Liver (tissue), 9 donors: ENCODE results near the gene EFCAB3. TPM values are rescaled to one million over a fixed set of nuclear protein-coding genes. Genes with fewer than 3 reads are reported as not detected.

Source experiments
- DNase-seq: peaks from one replicate; pipeline ENCODE4 v3.0.0-alpha.2; 2017; ENCODE audit warnings: low spot score
- H3K27ac ChIP-seq, 2 donors: one replicate each; pipeline ENCODE4 v1.7.0; 2013; ENCODE audit warnings: inconsistent platforms in 2 of 2, low read length in 2 of 2, control low read depth in 1 of 2, low read depth in 1 of 2, mild to moderate bottlenecking in 1 of 2
- H3K27me3 ChIP-seq, 4 donors: one replicate each; pipeline versions ENCODE4 v1.6.1 to v1.7.0; 2013; ENCODE audit warnings: low read length in 3 of 4, inconsistent platforms in 1 of 4, mild to moderate bottlenecking in 1 of 4, moderate library complexity in 1 of 4; ENCODE audit not compliant: control insufficient read depth in 4 of 4, insufficient read depth in 4 of 4
- H3K36me3 ChIP-seq, 4 donors: one replicate each; pipeline versions ENCODE4 v1.6.1 to v1.7.0; 2013; ENCODE audit warnings: low read length in 3 of 4, mild to moderate bottlenecking in 3 of 4, low read depth in 1 of 4, moderate library complexity in 1 of 4; ENCODE audit not compliant: control insufficient read depth in 4 of 4, insufficient read depth in 3 of 4
- H3K4me1 ChIP-seq, 4 donors: one replicate each; pipeline versions ENCODE4 v1.6.1 to v1.7.0; 2013; ENCODE audit warnings: low read length in 3 of 4, mild to moderate bottlenecking in 3 of 4, moderate library complexity in 1 of 4; ENCODE audit not compliant: control insufficient read depth in 4 of 4, insufficient read depth in 4 of 4
- H3K4me3 ChIP-seq, 3 donors: one replicate each; pipeline versions ENCODE4 v1.6.1 to v1.7.0; 2013; ENCODE audit warnings: low read length in 3 of 3, control low read depth in 1 of 3, low read depth in 1 of 3, mild to moderate bottlenecking in 1 of 3
- H3K9ac ChIP-seq, 2 donors: one replicate each; pipeline ENCODE4 v1.7.0; 2013; ENCODE audit warnings: low read length in 2 of 2, mild to moderate bottlenecking in 2 of 2, moderate library complexity in 2 of 2, control low read depth in 1 of 2, low read depth in 1 of 2
- H3K9me3 ChIP-seq, 4 donors: one replicate each; pipeline versions ENCODE4 v1.6.1 to v1.7.0; 2013; ENCODE audit warnings: low read length in 3 of 4; ENCODE audit not compliant: control insufficient read depth in 4 of 4
- CTCF ChIP-seq: fragments of 150-350 bp; IDR thresholded peaks from 2 replicates; pipeline ENCODE4 v1.5.1; 2017; ENCODE audit warnings: improper control_type of control experiment, low read depth, low read length; ENCODE audit not compliant: missing input control
- EGR1 ChIP-seq, 2 donors: IDR thresholded peaks; 2 replicates each; pipeline ENCODE4 v1.6.1; 2016 to 2018; ENCODE audit warnings: antibody characterized with exemption in 2 of 2, low read depth in 2 of 2
- FOXA1 ChIP-seq: IDR thresholded peaks from 2 replicates; pipeline ENCODE4 v1.6.1; 2016; ENCODE audit warnings: antibody characterized with exemption
- FOXA2 ChIP-seq: IDR thresholded peaks from 2 replicates; pipeline ENCODE4 v1.6.1; 2016; ENCODE audit warnings: antibody characterized with exemption
- GABPA ChIP-seq, 2 donors: IDR thresholded peaks in 1 of 2; conservative IDR thresholded peaks in 1 of 2; 2 replicates each; pipeline ENCODE4 v1.6.1; 2016; ENCODE audit warnings: antibody characterized with exemption in 2 of 2, mild to moderate bottlenecking in 1 of 2, moderate library complexity in 1 of 2
- HNF4A ChIP-seq, 2 donors: conservative IDR thresholded peaks; 2 replicates each; pipeline ENCODE4 v1.6.1; 2016; ENCODE audit warnings: antibody characterized with exemption in 2 of 2, mild to moderate bottlenecking in 2 of 2
- JUND ChIP-seq, 2 donors: IDR thresholded peaks; 2 replicates each; pipeline ENCODE4 v1.6.1; 2016; ENCODE audit warnings: antibody characterized with exemption in 2 of 2
- RAD21 ChIP-seq, 2 donors: IDR thresholded peaks; 2 replicates each; pipeline ENCODE4 v1.6.1; 2016; ENCODE audit warnings: antibody characterized with exemption in 2 of 2, mild to moderate bottlenecking in 2 of 2
- REST ChIP-seq: IDR thresholded peaks from 2 replicates; pipeline ENCODE4 v1.6.1; 2016; ENCODE audit warnings: antibody characterized with exemption, mild to moderate bottlenecking
- RXRA ChIP-seq, 2 donors: IDR thresholded peaks; 2 replicates each; pipeline ENCODE4 v1.6.1; 2017 to 2018; ENCODE audit warnings: antibody characterized with exemption in 2 of 2, mild to moderate bottlenecking in 1 of 2
- SP1 ChIP-seq: IDR thresholded peaks from 2 replicates; pipeline ENCODE4 v1.6.1; 2018; ENCODE audit warnings: antibody characterized with exemption, mild to moderate bottlenecking
- TAF1 ChIP-seq: conservative IDR thresholded peaks from 2 replicates; pipeline ENCODE4 v1.6.1; 2016; ENCODE audit warnings: antibody characterized with exemption, mild to moderate bottlenecking
- YY1 ChIP-seq: IDR thresholded peaks from 2 replicates; pipeline ENCODE4 v1.6.1; 2016; ENCODE audit warnings: antibody characterized with exemption, mild to moderate bottlenecking
- ZBTB33 ChIP-seq: IDR thresholded peaks from 2 replicates; pipeline ENCODE4 v1.6.1; 2016; ENCODE audit warnings: antibody characterized with exemption
- WGBS: extraction: QIAGEN DNeasy Blood & Tissue Kit; methylation state at CpG from one replicate; pipeline ENCODE4 v1.1.7; 2013; 5-methylcytosine and 5-hydroxymethylcytosine counted together
- polyA plus RNA-seq, 2 donors: library from polyadenylated mRNA; stranded (reverse) in 1 of 2; unstranded in 1 of 2; fragments of 200-250 nt in 1 of 2; fragments of >200 nt in 1 of 2; fragmentation: Nextera tagmentation in 1 of 2; extraction: Ambion mirVana in 1 of 2; gene quantifications; one replicate each; pipeline versions ENCODE4 v1.2.1 to v1.2.3, GENCODE V29; 2013 to 2015
- total RNA-seq, 2 donors: library from RNA; depleted of rRNA; stranded (reverse); fragments of >200 nt; gene quantifications; one replicate each; pipeline ENCODE4 v1.2.3, GENCODE V29; 2014
- donor health status: healthy.
- donor health status: healthy.
- donor health status: healthy.
- donor health status: healthy.
- donor health status: healthy.

Gene EFCAB3
- total and polyA plus RNA-seq, 4 donors: not detected

GRCh38 chr17:62388856-62389255 is 8.5 kb downstream of the EFCAB3 start (continued):
- no peak for TF ChIP-seq ZBTB33
- TF ChIP-seq YY1: no peak

GRCh38 chr17:62392908-62393307 is 12.6 kb downstream of the EFCAB3 start:
- Histone ChIP-seq H3K9ac (no peak overlapping the region), H3K27me3 (peaks cover 0 to 3% (median 0%) of the 10 kb centered on the region in 4 donors), H3K9me3 (no peaks in the 10 kb centered on the region), H3K27ac (no peak overlapping the region), H3K4me3 (no peak overlapping the region), H3K36me3 (no peaks in the 10 kb centered on the region), H3K4me1 (no peaks in the 10 kb centered on the region)
- TF ChIP-seq GABPA (IDR thresholded peaks at IDR 0.05 in 1 of 2, conservative IDR thresholded peaks at IDR 0.05 in 1 of 2): no peak
- no peak for TF ChIP-seq SP1
- TF ChIP-seq ZBTB33: no peak
- TF ChIP-seq JUND (IDR thresholded peaks at IDR 0.05): no peak
- no peak for TF ChIP-seq TAF1
- WGBS: 81% methylated on average over 1 of the region's 1 CpG
- DNase-seq: no peak

- 97% methylated on average over 1 of the region's 1 CpG for WGBS
- Histone ChIP-seq H3K9me3 (no peaks in the 10 kb centered on the region), H3K27ac (no peak overlapping the region), H3K4me1 (no peaks in the 10 kb centered on the region), H3K4me3 (no peak overlapping the region), H3K9ac (no peak overlapping the region), H3K36me3 (no peaks in the 10 kb centered on the region), H3K27me3 (no peaks in the 10 kb centered on the region)
- TF ChIP-seq RXRA (IDR thresholded peaks at IDR 0.05) (no peak), GABPA (IDR thresholded peaks at IDR 0.05 in 1 of 2, conservative IDR thresholded peaks at IDR 0.05 in 1 of 2) (no peak), EGR1 (IDR thresholded peaks at IDR 0.05; ENCODE audit: low read depth in 2 of 2) (no peak), RAD21 (IDR thresholded peaks at IDR 0.05) (no peak)
- no peak for DNase-seq
These were observed 18.5 kb downstream of the EFCAB3 start for GRCh38 chr17:62398891-62399290.

GRCh38 chr17:62405451-62405850 is 25.1 kb downstream of the EFCAB3 start:
- Histone ChIP-seq H3K4me1 (no peaks in the 10 kb centered on the region), H3K4me3 (no peak overlapping the region), H3K9me3 (no peaks in the 10 kb centered on the region), H3K27ac (no peak overlapping the region), H3K27me3 (peaks cover 0 to 5% (median 0%) of the 10 kb centered on the region in 4 donors), H3K36me3 (no peaks in the 10 kb centered on the region), H3K9ac (no peak overlapping the region)
- DNase-seq: no peak
- WGBS: 54% methylated on average over 2 of the region's 2 CpGs
- no peak for TF ChIP-seq ZBTB33
- no peak for TF ChIP-seq RXRA (IDR thresholded peaks at IDR 0.05)
- TF ChIP-seq CTCF: no peak
- no peak for TF ChIP-seq YY1
- TF ChIP-seq HNF4A (conservative IDR thresholded peaks at IDR 0.05): no peak
- no peak for TF ChIP-seq TAF1
- no peak for TF ChIP-seq RAD21 (IDR thresholded peaks at IDR 0.05)
- no peak for TF ChIP-seq FOXA1
- no peak for TF ChIP-seq EGR1 (IDR thresholded peaks at IDR 0.05; ENCODE audit: low read depth in 2 of 2)
- no peak for TF ChIP-seq REST
- no peak for TF ChIP-seq GABPA (IDR thresholded peaks at IDR 0.05 in 1 of 2, conservative IDR thresholded peaks at IDR 0.05 in 1 of 2)
- TF ChIP-seq FOXA2: no peak
